Ectodermal cell (in vitro differentiated cells): ENCODE results near the gene MRPS9.

ENCODE experiments used
- H3K27ac ChIP-seq: 2 replicates; pipeline ENCODE4 v1.7.0; 2013; ENCODE audit warnings: mild to moderate bottlenecking, low read depth, low read length; ENCODE audit not compliant: insufficient read depth, poor library complexity, severe bottlenecking
- H3K27me3 ChIP-seq: 2 replicates; pipeline ENCODE4 v1.7.0; 2013; ENCODE audit warnings: mild to moderate bottlenecking, low read length; ENCODE audit not compliant: insufficient read depth, control insufficient read depth, poor library complexity, severe bottlenecking
- H3K36me3 ChIP-seq: one replicate; pipeline ENCODE4 v1.7.0; 2013; ENCODE audit warnings: low read length; ENCODE audit not compliant: control insufficient read depth, insufficient read depth
- H3K4me1 ChIP-seq: one replicate; pipeline ENCODE4 v1.7.0; 2013; ENCODE audit warnings: low read length; ENCODE audit not compliant: control insufficient read depth, insufficient read depth
- H3K4me3 ChIP-seq: 2 replicates; pipeline ENCODE4 v1.7.0; 2013; ENCODE audit warnings: low read depth, low read length, control low read depth; ENCODE audit not compliant: insufficient read depth
- H3K9me3 ChIP-seq: 2 replicates; pipeline ENCODE4 v1.7.0; 2013; ENCODE audit warnings: mild to moderate bottlenecking, low read length, moderate library complexity; ENCODE audit not compliant: control insufficient read depth
- WGBS, 2 experiments: methylation state at CpG; one replicate each; pipeline ENCODE4 v1.1.7; 2013; ENCODE audit warnings: missing lambda C conversion rate in 2 of 2; 5-methylcytosine and 5-hydroxymethylcytosine counted together

The MRPS9 gene

DNA sequence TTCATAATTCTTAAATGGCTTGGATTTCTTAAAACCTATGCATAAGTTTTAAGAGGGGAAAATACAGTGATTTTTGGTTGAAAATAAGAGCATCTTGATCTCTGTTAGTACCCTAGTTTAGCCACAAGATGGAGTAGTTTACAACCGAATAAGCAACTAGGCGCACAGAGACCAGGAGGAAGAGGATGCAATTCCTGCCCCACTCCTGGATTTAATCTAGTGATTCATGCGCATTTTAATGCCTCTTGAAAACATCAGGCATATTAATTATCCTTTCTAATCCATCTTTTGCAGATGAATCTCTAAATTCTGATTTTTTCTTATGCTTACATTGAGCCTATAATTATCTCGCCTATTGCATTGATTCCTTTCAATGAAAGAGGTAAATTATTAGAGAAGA lies 76.7 kb downstream of the MRPS9 start:
- no peaks in the 10 kb centered on the region for H3K27me3 ChIP-seq
- H3K36me3 ChIP-seq = no peaks in the 10 kb centered on the region
- no peak overlapping the region for H3K27ac ChIP-seq
- no peaks in the 10 kb centered on the region for H3K9me3 ChIP-seq
- H3K4me1 ChIP-seq = no peaks in the 10 kb centered on the region
- WGBS, 2 experiments = 8 to 33% methylated on average over 3 to 4 of the region's 4 CpGs
- H3K4me3 ChIP-seq = no peak overlapping the region

GRCh38 chr2:105116348-105116747 lies 78.5 kb downstream of the MRPS9 start:
- Histone ChIP-seq H3K4me3 (no peak overlapping the region), H3K9me3 (no peaks in the 10 kb centered on the region), H3K27me3 (no peaks in the 10 kb centered on the region), H3K27ac (no peak overlapping the region), H3K4me1 (no peaks in the 10 kb centered on the region), H3K36me3 (no peaks in the 10 kb centered on the region)
- 93 to 95% methylated on average over 5 of the region's 5 CpGs for WGBS, 2 experiments

DNA sequence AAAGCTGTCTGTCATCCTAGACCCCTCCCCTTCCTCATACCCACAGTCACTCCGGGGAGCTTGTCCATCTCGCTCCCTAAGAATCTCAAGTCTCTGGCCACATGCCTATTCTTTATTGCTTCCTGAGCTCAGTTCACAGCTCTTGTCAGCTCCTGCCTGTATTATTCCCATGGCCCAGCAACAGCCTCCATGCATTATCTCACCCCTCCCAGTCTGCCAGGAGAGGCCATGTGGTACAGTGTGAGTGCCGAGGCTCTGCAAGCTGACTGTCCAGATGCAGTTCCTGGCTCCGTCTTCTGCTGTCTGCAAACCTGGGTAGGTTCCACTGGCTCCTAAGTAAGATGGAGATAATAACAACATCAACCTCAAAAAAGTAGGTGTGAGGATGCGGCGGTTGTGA lies 79.7 kb downstream of the MRPS9 start:
- no peak overlapping the region for H3K4me3 ChIP-seq
- no peaks in the 10 kb centered on the region for H3K9me3 ChIP-seq
- no peaks in the 10 kb centered on the region for H3K4me1 ChIP-seq
- 90 to 91% methylated on average over 5 to 6 of the region's 6 CpGs for WGBS, 2 experiments
- no peaks in the 10 kb centered on the region for H3K27me3 ChIP-seq
- no peak overlapping the region for H3K27ac ChIP-seq
- no peaks in the 10 kb centered on the region for H3K36me3 ChIP-seq

DNA sequence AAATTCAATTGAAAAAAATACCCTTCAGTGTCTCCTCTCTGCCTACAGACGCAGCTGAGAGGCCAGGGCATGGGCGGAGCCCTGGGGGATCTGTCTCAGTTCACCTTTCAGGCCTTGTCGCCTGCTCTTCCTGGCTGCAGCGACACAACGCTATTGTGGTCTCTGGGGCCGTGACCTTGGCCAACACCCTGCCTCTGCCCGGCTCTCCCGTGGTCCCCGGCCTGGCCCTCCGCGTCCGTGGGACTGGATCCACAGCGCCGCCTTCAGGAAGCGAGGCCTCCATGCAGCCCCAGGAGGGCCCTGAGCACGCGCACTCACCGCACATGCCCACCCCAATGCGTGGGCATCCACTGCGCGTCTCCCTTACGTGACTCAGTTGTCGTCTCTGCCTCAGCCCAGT lies 81.1 kb downstream of the MRPS9 start:
- H3K9me3 ChIP-seq = no peaks in the 10 kb centered on the region
- no peak overlapping the region for H3K27ac ChIP-seq
- no peaks in the 10 kb centered on the region for H3K27me3 ChIP-seq
- H3K36me3 ChIP-seq = no peaks in the 10 kb centered on the region
- WGBS, 2 experiments = 73 to 78% methylated on average over 23 of the region's 23 CpGs
- H3K4me1 ChIP-seq = no peaks in the 10 kb centered on the region
- H3K4me3 ChIP-seq = no peak overlapping the region

GRCh38 chr2:105121434-105121833 lies 83.6 kb downstream of the MRPS9 start:
- Histone ChIP-seq H3K4me1 (no peaks in the 10 kb centered on the region), H3K4me3 (no peak overlapping the region), H3K27ac (no peak overlapping the region), H3K36me3 (no peaks in the 10 kb centered on the region), H3K27me3 (no peaks in the 10 kb centered on the region), H3K9me3 (no peaks in the 10 kb centered on the region)
- 90 to 93% methylated on average over 6 of the region's 8 CpGs for WGBS, 2 experiments

DNA sequence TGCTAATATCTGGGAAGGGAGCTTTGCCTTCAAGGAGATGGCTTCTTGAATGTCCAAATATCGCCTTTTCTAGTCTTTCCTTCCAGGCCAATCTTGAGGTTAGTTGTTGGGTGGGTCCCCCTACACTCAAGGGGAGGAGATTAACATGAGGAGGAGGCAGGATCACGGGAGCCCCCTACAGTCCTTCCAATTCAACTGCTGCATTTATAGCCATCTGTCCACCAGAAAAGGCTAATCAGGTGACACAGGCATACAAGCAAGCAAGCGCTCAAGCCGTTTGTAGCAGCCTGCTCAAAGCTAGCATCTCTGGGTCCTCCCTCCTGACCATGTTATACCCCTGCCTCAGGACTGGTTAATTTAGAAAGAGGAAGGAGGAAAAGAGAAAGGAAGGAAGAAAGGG lies 87.6 kb downstream of the MRPS9 start:
- H3K4me1 ChIP-seq = no peaks in the 10 kb centered on the region
- H3K36me3 ChIP-seq = no peaks in the 10 kb centered on the region
- no peak overlapping the region for H3K27ac ChIP-seq
- no peaks in the 10 kb centered on the region for H3K9me3 ChIP-seq
- WGBS, 2 experiments = 52 to 65% methylated on average over 4 of the region's 4 CpGs
- no peaks in the 10 kb centered on the region for H3K27me3 ChIP-seq
- H3K4me3 ChIP-seq = no peak overlapping the region

GRCh38 chr2:105125920-105126319 lies 88.1 kb downstream of the MRPS9 start:
- 78 to 80% methylated on average over 3 of the region's 3 CpGs for WGBS, 2 experiments
- Histone ChIP-seq H3K9me3 (no peaks in the 10 kb centered on the region), H3K4me3 (no peak overlapping the region), H3K36me3 (no peaks in the 10 kb centered on the region), H3K27me3 (no peaks in the 10 kb centered on the region), H3K27ac (no peak overlapping the region), H3K4me1 (no peaks in the 10 kb centered on the region)

GRCh38 chr2:105126336-105126735 lies 88.5 kb downstream of the MRPS9 start:
- Histone ChIP-seq H3K27ac (no peak overlapping the region), H3K36me3 (no peaks in the 10 kb centered on the region), H3K27me3 (no peaks in the 10 kb centered on the region), H3K9me3 (no peaks in the 10 kb centered on the region), H3K4me1 (no peaks in the 10 kb centered on the region), H3K4me3 (no peak overlapping the region)
- WGBS, 2 experiments = 92 to 93% methylated on average over 5 of the region's 5 CpGs

GRCh38 chr2:105127289-105127915 lies 89.5 kb downstream of the MRPS9 start:
- WGBS, 2 experiments = 96% methylated on average over 15 of the region's 15 CpGs
- Histone ChIP-seq H3K36me3 (no peaks in the 10 kb centered on the region), H3K27ac (no peak overlapping the region), H3K27me3 (no peaks in the 10 kb centered on the region), H3K9me3 (no peaks in the 10 kb centered on the region), H3K4me1 (no peaks in the 10 kb centered on the region), H3K4me3 (no peak overlapping the region)

GRCh38 chr2:105129722-105130232 lies 91.9 kb downstream of the MRPS9 start:
- Histone ChIP-seq H3K4me1 (no peaks in the 10 kb centered on the region), H3K27me3 (no peaks in the 10 kb centered on the region), H3K9me3 (no peaks in the 10 kb centered on the region), H3K36me3 (no peaks in the 10 kb centered on the region), H3K4me3 (no peak overlapping the region), H3K27ac (no peak overlapping the region)
- WGBS, 2 experiments = 93% methylated on average over 5 of the region's 5 CpGs

DNA sequence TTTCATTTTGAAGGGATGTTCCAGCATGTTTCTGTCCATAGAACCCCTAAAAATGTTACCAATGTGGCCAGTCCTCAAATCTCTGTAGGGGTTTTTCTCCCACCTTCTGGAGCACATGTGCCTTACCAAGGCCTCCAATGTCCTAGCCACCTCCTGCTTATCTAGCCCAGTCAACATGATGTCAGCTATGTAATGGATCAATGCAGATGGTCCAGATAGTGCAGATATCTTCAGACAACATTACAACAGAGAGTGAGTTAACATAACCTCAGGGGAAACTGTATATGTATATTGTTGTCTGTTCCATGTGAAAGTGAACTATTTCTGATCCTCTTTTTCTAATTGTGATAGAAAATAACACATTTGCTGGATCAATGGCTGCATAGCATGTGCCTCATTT lies 92.7 kb downstream of the MRPS9 start:
- Histone ChIP-seq H3K27ac (no peak overlapping the region), H3K9me3 (no peaks in the 10 kb centered on the region), H3K27me3 (no peaks in the 10 kb centered on the region), H3K4me3 (no peak overlapping the region), H3K36me3 (no peaks in the 10 kb centered on the region), H3K4me1 (no peaks in the 10 kb centered on the region)
